GM12872 (cell line): ENCODE measurements around the gene HEG1.
A peak's percentile ranks its signal among the peaks of the same experiment; 100 is the strongest.

Experiments used
- TF ChIP-seq, protein P1 (sequence below): IDR thresholded peaks from 3 replicates; pipeline ENCODE4 v1.5.1; 2011; ENCODE audit warnings: low read depth, mild to moderate bottlenecking, low read length, moderate library complexity; ENCODE audit not compliant: insufficient read depth

The HEG1 gene

DNA sequence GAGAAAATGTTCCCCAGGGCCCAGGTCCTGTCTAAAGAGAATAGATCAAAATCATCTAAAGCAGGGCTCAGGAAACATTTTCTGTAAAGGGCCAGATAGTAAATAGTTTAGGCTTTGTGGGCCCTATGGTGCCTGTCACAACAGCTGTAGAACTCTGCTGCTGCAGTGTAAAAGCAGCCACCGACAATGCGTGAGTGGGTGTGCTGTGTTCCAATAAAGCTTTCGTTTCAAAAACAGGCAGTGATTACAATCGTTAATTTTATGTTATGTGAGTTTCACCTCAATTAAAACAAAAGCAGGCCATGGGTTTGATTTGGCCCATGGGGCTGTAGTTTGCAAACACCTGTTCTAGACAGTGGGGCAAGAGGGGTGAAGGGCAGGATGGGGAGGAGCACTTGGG is 12.5 kb upstream of the HEG1 start:
- TF ChIP-seq, protein P1, sequence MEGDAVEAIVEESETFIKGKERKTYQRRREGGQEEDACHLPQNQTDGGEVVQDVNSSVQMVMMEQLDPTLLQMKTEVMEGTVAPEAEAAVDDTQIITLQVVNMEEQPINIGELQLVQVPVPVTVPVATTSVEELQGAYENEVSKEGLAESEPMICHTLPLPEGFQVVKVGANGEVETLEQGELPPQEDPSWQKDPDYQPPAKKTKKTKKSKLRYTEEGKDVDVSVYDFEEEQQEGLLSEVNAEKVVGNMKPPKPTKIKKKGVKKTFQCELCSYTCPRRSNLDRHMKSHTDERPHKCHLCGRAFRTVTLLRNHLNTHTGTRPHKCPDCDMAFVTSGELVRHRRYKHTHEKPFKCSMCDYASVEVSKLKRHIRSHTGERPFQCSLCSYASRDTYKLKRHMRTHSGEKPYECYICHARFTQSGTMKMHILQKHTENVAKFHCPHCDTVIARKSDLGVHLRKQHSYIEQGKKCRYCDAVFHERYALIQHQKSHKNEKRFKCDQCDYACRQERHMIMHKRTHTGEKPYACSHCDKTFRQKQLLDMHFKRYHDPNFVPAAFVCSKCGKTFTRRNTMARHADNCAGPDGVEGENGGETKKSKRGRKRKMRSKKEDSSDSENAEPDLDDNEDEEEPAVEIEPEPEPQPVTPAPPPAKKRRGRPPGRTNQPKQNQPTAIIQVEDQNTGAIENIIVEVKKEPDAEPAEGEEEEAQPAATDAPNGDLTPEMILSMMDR = no peak

DNA sequence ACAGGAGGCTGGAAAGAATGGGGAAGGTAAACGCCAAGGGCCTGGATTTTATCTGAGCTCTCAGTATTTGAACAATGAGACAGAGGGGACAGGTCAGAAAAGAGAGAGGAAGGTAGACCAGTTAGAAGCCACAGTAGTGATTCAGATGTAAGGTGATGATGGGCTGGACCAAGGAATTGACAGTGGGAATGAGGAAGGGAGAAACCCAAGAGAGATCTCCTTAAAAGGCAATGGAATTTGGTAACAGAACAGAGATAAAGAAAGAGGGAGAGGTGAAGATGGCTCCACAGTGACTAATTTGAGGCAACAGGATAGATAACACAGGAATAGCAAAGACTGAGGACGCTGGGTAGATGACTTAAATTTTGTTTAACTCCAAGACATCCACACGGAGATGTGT is 11.4 kb upstream of the HEG1 start:
- TF ChIP-seq, protein P1 = no peak

DNA sequence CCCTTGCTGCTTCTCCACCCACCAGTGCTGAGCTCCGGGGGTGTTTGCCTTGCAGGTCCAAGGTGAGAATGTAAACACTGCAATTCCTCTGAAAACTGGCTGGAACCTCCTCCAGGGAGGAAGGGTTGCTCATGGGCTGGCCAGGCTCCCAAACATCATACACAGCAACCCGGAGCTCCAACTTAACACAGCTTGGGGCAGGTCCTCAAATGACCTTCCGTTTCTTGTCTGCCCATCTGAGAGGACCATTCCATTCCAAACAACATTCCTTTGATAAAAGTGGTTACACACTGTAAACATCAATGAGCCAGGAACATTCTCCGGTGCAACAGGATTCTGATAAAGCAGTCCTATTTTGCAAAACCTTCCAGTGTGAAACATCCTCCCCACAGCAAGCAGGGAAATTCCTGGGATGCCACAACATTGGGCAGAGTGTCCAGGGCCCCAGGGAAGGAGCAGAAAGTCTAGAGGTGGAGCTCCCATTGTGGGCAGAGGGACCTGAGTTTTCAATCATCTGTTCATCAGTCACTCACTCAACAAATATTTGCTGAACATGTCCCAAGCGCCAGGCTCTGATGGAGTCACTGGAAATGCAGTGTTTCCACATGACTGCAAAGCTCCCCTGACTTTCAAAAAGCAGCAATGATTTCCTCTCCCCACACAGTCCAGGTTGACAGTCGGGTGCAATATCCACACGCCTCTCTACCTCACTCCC is 7.3 kb upstream of the HEG1 start:
- TF ChIP-seq, protein P1 = no peak

DNA sequence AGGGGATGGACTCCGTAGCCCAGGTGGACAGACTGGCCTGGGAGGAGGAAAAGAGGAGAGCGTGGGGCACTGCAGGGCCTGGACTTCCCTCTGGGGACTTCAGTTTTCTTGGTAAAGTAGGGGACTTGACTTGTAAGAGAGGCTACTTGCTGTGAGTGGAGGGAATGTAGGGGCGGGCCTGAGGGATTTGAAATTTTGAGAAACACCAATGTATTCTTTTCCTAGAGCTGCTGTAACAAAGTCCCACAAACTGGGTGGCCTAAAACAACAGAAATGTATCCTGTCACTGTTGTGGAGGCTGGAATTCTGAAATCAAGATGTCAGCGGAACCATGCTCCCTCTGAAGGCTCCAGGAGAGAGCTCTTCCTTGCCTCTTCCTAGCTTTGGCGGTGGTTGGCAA is 5.8 kb upstream of the HEG1 start:
- TF ChIP-seq, protein P1 = no peak

DNA sequence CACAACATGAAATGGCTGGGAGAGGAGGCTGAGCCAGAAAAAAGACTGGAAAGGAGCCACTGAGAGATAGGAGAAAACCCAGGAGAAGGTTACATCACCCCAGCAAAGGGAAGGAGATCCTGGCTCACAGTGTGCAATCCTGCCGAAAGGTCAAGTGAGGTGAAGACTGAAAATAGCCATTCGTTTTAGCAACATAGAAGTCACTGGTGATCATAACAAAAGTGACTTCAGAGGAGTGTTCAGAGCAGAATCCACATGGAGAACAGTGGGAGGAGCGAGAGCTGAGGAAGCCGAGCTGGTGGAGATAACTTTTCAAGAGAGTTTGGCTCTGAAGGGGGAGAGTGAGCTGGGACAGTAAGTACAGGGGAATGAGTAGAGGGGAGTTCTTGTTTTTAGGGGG is 5.4 kb upstream of the HEG1 start:
- TF ChIP-seq, protein P1 = no peak

DNA sequence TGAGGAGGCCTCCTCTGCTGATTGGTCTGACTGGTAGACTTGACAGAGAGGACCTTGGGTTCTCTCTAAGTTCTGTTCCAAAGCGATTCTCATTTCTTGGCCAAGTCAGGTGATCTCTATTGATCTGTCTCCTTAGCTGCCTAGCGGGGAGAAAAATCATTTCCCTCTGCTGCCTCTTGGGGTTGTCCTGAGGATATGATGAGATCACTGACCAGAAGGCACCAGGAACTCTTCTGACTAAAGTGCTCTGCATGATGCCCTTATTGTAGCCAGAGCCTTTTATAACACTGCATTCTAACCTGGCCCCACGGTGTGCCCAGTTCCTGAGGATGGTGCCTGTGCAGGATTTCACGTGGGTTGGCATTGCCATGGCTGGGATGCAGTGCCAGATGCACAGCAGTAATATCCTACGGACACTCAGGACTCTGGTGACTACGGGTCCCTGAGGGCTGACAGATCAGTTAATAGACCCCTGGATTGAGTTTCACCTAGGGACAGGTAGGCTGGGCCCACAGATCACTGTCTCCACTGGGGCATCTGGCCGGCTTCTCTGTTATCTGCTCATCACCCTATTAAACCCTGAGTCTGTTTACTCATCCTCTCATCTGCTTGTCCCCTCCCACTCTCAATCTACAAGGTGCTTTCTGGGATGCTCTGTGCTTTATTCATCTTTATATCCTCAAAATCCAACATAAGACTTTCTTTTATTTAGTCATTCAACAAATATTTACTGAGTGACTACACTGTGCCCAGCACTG is 3.9 kb upstream of the HEG1 start:
- TF ChIP-seq, protein P1 = 0 out of 3 replicates have a peak, but pooled peaks have one; percentile 19

DNA sequence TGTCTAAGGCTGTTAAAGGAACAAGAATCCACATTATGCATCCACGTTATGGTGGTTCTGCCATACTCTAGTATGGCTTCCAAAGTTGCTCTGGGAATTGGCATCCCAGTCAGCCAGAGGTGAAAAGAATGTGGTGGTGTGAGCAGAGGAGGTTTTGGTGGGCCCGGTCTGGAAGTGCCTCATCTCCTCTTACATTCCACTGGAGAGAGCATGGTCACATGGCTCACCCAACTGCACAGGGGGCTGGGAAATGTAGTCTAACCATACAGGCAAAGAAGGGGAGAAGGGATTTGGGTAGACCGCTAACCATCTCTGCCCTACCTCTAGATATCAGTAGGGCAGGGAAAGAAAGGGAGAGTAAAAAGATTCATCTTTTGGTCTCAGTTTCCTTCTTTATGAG is 3.2 kb upstream of the HEG1 start:
- TF ChIP-seq, protein P1 = no peak
